Kidney (tissue), 14 donors: Measurements from ENCODE around the gene AKT3. TPM values are rescaled to one million over a fixed set of nuclear protein-coding genes. Genes with fewer than 3 reads are reported as not detected.

Experiments
- DNase-seq, 5 donors: peaks; one replicate each; pipeline ENCODE4 v3.0.0-alpha.2; 2013 to 2020
- FAIRE-seq: peaks from 2 replicates; lab custom pipeline; 2012; peaks lifted over from hg19 to GRCh38; lab: Jason Lieb, UNC
- H3K27ac ChIP-seq, 2 donors: one replicate each; pipeline ENCODE4 v1.7.0; 2013; ENCODE audit warnings: low read depth in 2 of 2, low read length in 2 of 2, inconsistent platforms in 1 of 2
- H3K27me3 ChIP-seq: one replicate; pipeline ENCODE4 v1.7.1; 2013; ENCODE audit warnings: low read length, inconsistent platforms; ENCODE audit not compliant: control insufficient read depth, insufficient read depth
- H3K36me3 ChIP-seq, 3 donors: one replicate each; pipeline versions ENCODE4 v1.7.0 to v1.7.1; 2013; ENCODE audit warnings: low read length in 3 of 3, control low read depth in 1 of 3, inconsistent platforms in 1 of 3; ENCODE audit not compliant: insufficient read depth in 3 of 3, control insufficient read depth in 2 of 3
- H3K4me1 ChIP-seq, 3 donors: one replicate each; pipeline versions ENCODE4 v1.7.0 to v1.7.1; 2013; ENCODE audit warnings: low read length in 3 of 3, inconsistent platforms in 1 of 3, low read depth in 1 of 3; ENCODE audit not compliant: control insufficient read depth in 2 of 3, insufficient read depth in 2 of 3
- H3K4me3 ChIP-seq, 3 donors: one replicate each; pipeline versions ENCODE4 v1.7.0 to v1.8.1; 2013; ENCODE audit warnings: low read length in 3 of 3, control low read depth in 1 of 3, inconsistent platforms in 1 of 3
- H3K9ac ChIP-seq, 3 donors: one replicate each; pipeline versions ENCODE4 v1.7.0 to v1.7.1; 2013; ENCODE audit warnings: low read length in 3 of 3, control low read depth in 1 of 3, inconsistent platforms in 1 of 3
- H3K9me3 ChIP-seq, 3 donors: one replicate each; pipeline versions ENCODE4 v1.7.0 to v1.7.1; 2013; ENCODE audit warnings: low read length in 3 of 3, control low read depth in 1 of 3, inconsistent platforms in 1 of 3; ENCODE audit not compliant: control insufficient read depth in 2 of 3, insufficient read depth in 1 of 3
- intact Hi-C: fragments of 100-400 bp; cut with DNase I; formaldehyde crosslinking; loops from one replicate; pipeline ENCODE4 v1.11.1; 2022
- polyA plus RNA-seq: library from polyadenylated mRNA; stranded (reverse); fragments of 350-450 nt; fragmentation: Illumina TruSeq; extraction: RNeasy Lipid Tissue Mini Kit (QIAGEN cat#74804); gene quantifications from one replicate; pipeline ENCODE4 v1.2.3, GENCODE V29; 2014; ENCODE audit warnings: low read depth, low replicate concordance; ENCODE audit not compliant: insufficient read depth
- total RNA-seq: library from RNA; stranded (reverse); fragmentation: NEBNext Ultra II Directional; extraction: Animal tissue kit (Norgen Biotek cat#: 25700); gene quantifications from one replicate; pipeline ENCODE4 v1.2.1, GENCODE V29; 2021
- TF ChIP-seq, protein P1 (sequence below): IDR thresholded peaks from 3 replicates; pipeline ENCODE4 v1.5.1; 2012; ENCODE audit warnings: mild to moderate bottlenecking, moderate library complexity, borderline replicate concordance; ENCODE audit not compliant: insufficient read depth; ENCODE audit errors: extremely low read depth
- donor health status: control.
- donor health status: control.
- donor health status: control.
- donor health status: control.
- donor health status: control.
- donor health status: DM: yes; HTN: yes; CAD: no.
- donor health status: Normal renal cell carcinoma (clear cell type).

The AKT3 gene
- total and polyA plus RNA-seq, 2 donors from 2014 or later, result 9.5 to 81.6 TPM

- Histone ChIP-seq H3K4me1 (peaks cover 0 to 17% (median 8%) of the 10 kb centered on the region in 3 donors), H3K27me3 (no peaks in the 10 kb centered on the region), H3K9ac (no peak overlapping the region), H3K36me3 (no peaks in the 10 kb centered on the region), H3K4me3 (no peak overlapping the region), H3K27ac (peak overlapping the region in 1 of 2 donors; percentile 20), H3K9me3 (no peaks in the 10 kb centered on the region)
- no peak for DNase-seq
- TF ChIP-seq, protein P1, sequence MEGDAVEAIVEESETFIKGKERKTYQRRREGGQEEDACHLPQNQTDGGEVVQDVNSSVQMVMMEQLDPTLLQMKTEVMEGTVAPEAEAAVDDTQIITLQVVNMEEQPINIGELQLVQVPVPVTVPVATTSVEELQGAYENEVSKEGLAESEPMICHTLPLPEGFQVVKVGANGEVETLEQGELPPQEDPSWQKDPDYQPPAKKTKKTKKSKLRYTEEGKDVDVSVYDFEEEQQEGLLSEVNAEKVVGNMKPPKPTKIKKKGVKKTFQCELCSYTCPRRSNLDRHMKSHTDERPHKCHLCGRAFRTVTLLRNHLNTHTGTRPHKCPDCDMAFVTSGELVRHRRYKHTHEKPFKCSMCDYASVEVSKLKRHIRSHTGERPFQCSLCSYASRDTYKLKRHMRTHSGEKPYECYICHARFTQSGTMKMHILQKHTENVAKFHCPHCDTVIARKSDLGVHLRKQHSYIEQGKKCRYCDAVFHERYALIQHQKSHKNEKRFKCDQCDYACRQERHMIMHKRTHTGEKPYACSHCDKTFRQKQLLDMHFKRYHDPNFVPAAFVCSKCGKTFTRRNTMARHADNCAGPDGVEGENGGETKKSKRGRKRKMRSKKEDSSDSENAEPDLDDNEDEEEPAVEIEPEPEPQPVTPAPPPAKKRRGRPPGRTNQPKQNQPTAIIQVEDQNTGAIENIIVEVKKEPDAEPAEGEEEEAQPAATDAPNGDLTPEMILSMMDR, result no peak
- no peak for FAIRE-seq
- intact Hi-C loops, result no loop called here
Observed at GRCh38 chr1:243792401-243792800, 57.6 kb downstream of the AKT3 start.

DNA sequence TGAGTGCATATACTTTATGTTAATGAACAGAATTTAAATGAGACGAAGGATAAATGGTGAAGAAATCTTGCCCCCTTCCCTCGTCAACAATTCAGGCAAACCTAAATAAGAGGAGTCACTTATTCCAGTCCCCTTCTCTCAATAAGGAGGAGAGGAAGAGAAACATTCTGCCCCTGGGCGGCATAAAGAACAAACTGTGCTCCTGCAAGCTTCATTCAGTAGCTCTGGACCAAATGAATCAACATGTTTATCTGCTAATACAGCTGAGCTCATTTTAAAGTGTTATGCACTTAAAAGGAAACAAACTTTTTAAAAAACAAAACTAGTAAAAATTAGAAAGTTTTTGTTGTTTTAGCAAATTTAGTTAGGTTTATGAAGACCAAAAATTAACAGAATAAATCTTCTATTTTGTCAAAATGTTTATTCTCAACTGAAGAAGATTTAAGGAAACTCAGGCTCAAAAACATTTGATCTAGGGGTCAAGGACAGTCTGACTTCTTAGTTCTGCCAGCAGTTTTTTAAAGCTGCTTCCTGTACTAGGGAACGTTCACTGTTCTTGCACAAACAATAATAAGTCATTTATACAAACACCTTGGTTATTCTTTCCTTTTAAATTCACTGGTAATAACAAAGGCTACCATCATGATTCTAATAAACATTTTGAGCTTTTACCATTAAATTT, 58.3 kb downstream of the AKT3 start:
- TF ChIP-seq, protein P1, result no peak
- H3K27ac ChIP-seq, result peak overlapping the region in 1 of 2 donors; percentile 13
- intact Hi-C loops, result no loop called here
- H3K9ac ChIP-seq, result no peak overlapping the region
- peak; percentile 29 for FAIRE-seq
- H3K9me3 ChIP-seq, result no peaks in the 10 kb centered on the region
- H3K36me3 ChIP-seq, result no peaks in the 10 kb centered on the region
- no peaks in the 10 kb centered on the region for H3K27me3 ChIP-seq
- H3K4me3 ChIP-seq, result no peak overlapping the region
- peak in 2 of 5 donors; percentile 5 to 27 for DNase-seq
- H3K4me1 ChIP-seq, result peaks cover 0 to 17% (median 8%) of the 10 kb centered on the region in 3 donors

GRCh38 chr1:243790404-243790803, 59.6 kb downstream of the AKT3 start:
- FAIRE-seq, result no peak

More at GRCh38 chr1:243790404-243790803, 59.6 kb downstream of the AKT3 start:
- Histone ChIP-seq H3K9ac (no peak overlapping the region), H3K27ac (no peak overlapping the region), H3K36me3 (no peaks in the 10 kb centered on the region), H3K27me3 (no peaks in the 10 kb centered on the region), H3K4me3 (no peak overlapping the region), H3K4me1 (peaks cover 0 to 21% (median 13%) of the 10 kb centered on the region in 3 donors), H3K9me3 (no peaks in the 10 kb centered on the region)
- no peak for DNase-seq
- TF ChIP-seq, protein P1, result no peak
- intact Hi-C loops, result no loop called here
